ENCODE measurements around the gene APCDD1.

Gene APCDD1

GRCh38 chr18:10477121-10477862, 22.9 kb downstream of the APCDD1 start:
- H3K79me2 ChIP-seq (ENCODE audit: low read length), result no peaks in the 10 kb centered on the region
- no peak for TF ChIP-seq EZH2phosphoT487 (IDR thresholded peaks at IDR 0.05; ENCODE audit: low read length)
- TF ChIP-seq, protein P1, sequence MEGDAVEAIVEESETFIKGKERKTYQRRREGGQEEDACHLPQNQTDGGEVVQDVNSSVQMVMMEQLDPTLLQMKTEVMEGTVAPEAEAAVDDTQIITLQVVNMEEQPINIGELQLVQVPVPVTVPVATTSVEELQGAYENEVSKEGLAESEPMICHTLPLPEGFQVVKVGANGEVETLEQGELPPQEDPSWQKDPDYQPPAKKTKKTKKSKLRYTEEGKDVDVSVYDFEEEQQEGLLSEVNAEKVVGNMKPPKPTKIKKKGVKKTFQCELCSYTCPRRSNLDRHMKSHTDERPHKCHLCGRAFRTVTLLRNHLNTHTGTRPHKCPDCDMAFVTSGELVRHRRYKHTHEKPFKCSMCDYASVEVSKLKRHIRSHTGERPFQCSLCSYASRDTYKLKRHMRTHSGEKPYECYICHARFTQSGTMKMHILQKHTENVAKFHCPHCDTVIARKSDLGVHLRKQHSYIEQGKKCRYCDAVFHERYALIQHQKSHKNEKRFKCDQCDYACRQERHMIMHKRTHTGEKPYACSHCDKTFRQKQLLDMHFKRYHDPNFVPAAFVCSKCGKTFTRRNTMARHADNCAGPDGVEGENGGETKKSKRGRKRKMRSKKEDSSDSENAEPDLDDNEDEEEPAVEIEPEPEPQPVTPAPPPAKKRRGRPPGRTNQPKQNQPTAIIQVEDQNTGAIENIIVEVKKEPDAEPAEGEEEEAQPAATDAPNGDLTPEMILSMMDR (IDR thresholded peaks at IDR 0.05; ENCODE audit: low read length), result no peak
- no peak for TF ChIP-seq EZH2 (optimal IDR thresholded peaks at IDR 0.05; ENCODE audit: low read depth, low read length)
- H3K9me3 ChIP-seq (replicated peaks; ENCODE audit: insufficient read depth, low read length), result no peaks in the 10 kb centered on the region
- H3K4me2 ChIP-seq (ENCODE audit: low read depth, low read length), result no peak overlapping the region
- no peak overlapping the region for H3K9ac ChIP-seq (ENCODE audit: low read length)
- H3K9me2 ChIP-seq (replicated peaks; ENCODE audit: insufficient read depth, low read length), result no peaks in the 10 kb centered on the region
- no peak overlapping the region for H3K27ac ChIP-seq (ENCODE audit: low read length)
- no peak for DNase-seq
- H3K4me1 ChIP-seq (ENCODE audit: low read length), result no peaks in the 10 kb centered on the region
- H3F3A ChIP-seq (ENCODE audit: insufficient read depth, low read length), result no peaks in the 10 kb centered on the region
- H2AFZ ChIP-seq (ENCODE audit: low read length), result no peak overlapping the region
- no peaks in the 10 kb centered on the region for H4K20me1 ChIP-seq (ENCODE audit: insufficient read depth, low read length)
- H3K27me3 ChIP-seq (replicated peaks; ENCODE audit: insufficient read depth, low read length), result no peaks in the 10 kb centered on the region
- no peak overlapping the region for H3K4me3 ChIP-seq (ENCODE audit: low read length)
- H3K36me3 ChIP-seq (replicated peaks; ENCODE audit: insufficient read depth, low read length), result no peaks in the 10 kb centered on the region

- Histone ChIP-seq H3K4me3 (ENCODE audit: low read length) (no peak overlapping the region), H3F3A (ENCODE audit: insufficient read depth, low read length) (no peaks in the 10 kb centered on the region), H4K20me1 (ENCODE audit: insufficient read depth, low read length) (no peaks in the 10 kb centered on the region), H3K9me2 (replicated peaks; ENCODE audit: insufficient read depth, low read length) (no peaks in the 10 kb centered on the region), H3K4me2 (ENCODE audit: low read depth, low read length) (no peak overlapping the region), H3K27me3 (replicated peaks; ENCODE audit: insufficient read depth, low read length) (no peaks in the 10 kb centered on the region), H3K36me3 (replicated peaks; ENCODE audit: insufficient read depth, low read length) (no peaks in the 10 kb centered on the region), H3K9me3 (replicated peaks; ENCODE audit: insufficient read depth, low read length) (no peaks in the 10 kb centered on the region), H2AFZ (ENCODE audit: low read length) (no peak overlapping the region), H3K79me2 (ENCODE audit: low read length) (no peaks in the 10 kb centered on the region), H3K9ac (ENCODE audit: low read length) (no peak overlapping the region), H3K27ac (ENCODE audit: low read length) (no peak overlapping the region), H3K4me1 (ENCODE audit: low read length) (no peaks in the 10 kb centered on the region)
- DNase-seq, result no peak
- TF ChIP-seq EZH2phosphoT487 (IDR thresholded peaks at IDR 0.05; ENCODE audit: low read length), result no peak
- TF ChIP-seq, protein P1 (IDR thresholded peaks at IDR 0.05; ENCODE audit: low read length), result no peak
- TF ChIP-seq EZH2 (optimal IDR thresholded peaks at IDR 0.05; ENCODE audit: low read depth, low read length), result no peak
These were observed 23.4 kb downstream of the APCDD1 start for GRCh38 chr18:10477863-10478260.

GRCh38 chr18:10481831-10482230, 27.4 kb downstream of the APCDD1 start:
- TF ChIP-seq EZH2 (optimal IDR thresholded peaks at IDR 0.05; ENCODE audit: low read depth, low read length) (no peak), EZH2phosphoT487 (IDR thresholded peaks at IDR 0.05; ENCODE audit: low read length) (no peak)
- TF ChIP-seq, protein P1 (IDR thresholded peaks at IDR 0.05; ENCODE audit: low read length), result no peak
- no peaks in the 10 kb centered on the region for H3K4me1 ChIP-seq (ENCODE audit: low read length)
- no peaks in the 10 kb centered on the region for H3K9me2 ChIP-seq (replicated peaks; ENCODE audit: insufficient read depth, low read length)
- no peaks in the 10 kb centered on the region for H3F3A ChIP-seq (ENCODE audit: insufficient read depth, low read length)
- no peaks in the 10 kb centered on the region for H3K79me2 ChIP-seq (ENCODE audit: low read length)
- no peak overlapping the region for H3K4me2 ChIP-seq (ENCODE audit: low read depth, low read length)
- H3K4me3 ChIP-seq (ENCODE audit: low read length), result no peak overlapping the region
- no peak overlapping the region for H3K27ac ChIP-seq (ENCODE audit: low read length)
- no peaks in the 10 kb centered on the region for H3K9me3 ChIP-seq (replicated peaks; ENCODE audit: insufficient read depth, low read length)
- H4K20me1 ChIP-seq (ENCODE audit: insufficient read depth, low read length), result no peaks in the 10 kb centered on the region
- no peak overlapping the region for H2AFZ ChIP-seq (ENCODE audit: low read length)
- no peak for DNase-seq
- H3K27me3 ChIP-seq (replicated peaks; ENCODE audit: insufficient read depth, low read length), result no peaks in the 10 kb centered on the region
- H3K36me3 ChIP-seq (replicated peaks; ENCODE audit: insufficient read depth, low read length), result no peaks in the 10 kb centered on the region
- no peak overlapping the region for H3K9ac ChIP-seq (ENCODE audit: low read length)
